Mesenchymal stem cell (in vitro differentiated cells and primary cell): ENCODE data around the gene ZSWIM4.
A peak's percentile ranks its signal among the peaks of the same experiment; 100 is the strongest.

Source experiments
- DNase-seq: peaks from one replicate; pipeline ENCODE4 v3.0.0-alpha.2; 2013
- H2AFZ ChIP-seq: one replicate; pipeline ENCODE4 v1.6.1; 2013; ENCODE audit warnings: low read depth, mild to moderate bottlenecking, control low read depth, inconsistent platforms, low read length, moderate library complexity
- H2AK5ac ChIP-seq: 2 replicates; pipeline ENCODE4 v1.6.1; 2013; ENCODE audit warnings: low read length, moderate library complexity, mild to moderate bottlenecking, inconsistent platforms; ENCODE audit not compliant: severe bottlenecking
- H2BK120ac ChIP-seq: one replicate; pipeline ENCODE4 v1.6.1; 2013; ENCODE audit warnings: low read depth, mild to moderate bottlenecking, inconsistent platforms, low read length, moderate library complexity
- H2BK12ac ChIP-seq, 2 experiments: one replicate each; pipeline ENCODE4 v1.6.1; 2013; ENCODE audit warnings: inconsistent platforms in 2 of 2, low read length in 2 of 2, mild to moderate bottlenecking in 2 of 2, moderate library complexity in 2 of 2, control low read depth in 1 of 2
- H2BK15ac ChIP-seq: one replicate; pipeline ENCODE4 v1.6.1; 2013; ENCODE audit warnings: mild to moderate bottlenecking, low read depth, inconsistent platforms; ENCODE audit not compliant: poor library complexity, severe bottlenecking
- H2BK5ac ChIP-seq: 2 replicates; pipeline ENCODE4 v1.6.1; 2013; ENCODE audit warnings: low read depth, mild to moderate bottlenecking, low read length, control low read depth, inconsistent platforms; ENCODE audit not compliant: poor library complexity, severe bottlenecking
- H3K14ac ChIP-seq, 2 experiments: one replicate each; pipeline ENCODE4 v1.6.1; 2013; ENCODE audit warnings: inconsistent platforms in 2 of 2, low read length in 2 of 2, control low read depth in 1 of 2, mild to moderate bottlenecking in 1 of 2, moderate library complexity in 1 of 2
- H3K18ac ChIP-seq, 2 experiments: one replicate each; pipeline ENCODE4 v1.6.1; 2013; ENCODE audit warnings: inconsistent platforms in 2 of 2, low read length in 2 of 2, control low read depth in 1 of 2, low read depth in 1 of 2, mild to moderate bottlenecking in 1 of 2
- H3K23ac ChIP-seq, 2 experiments: one replicate each; pipeline ENCODE4 v1.6.1; 2013; ENCODE audit warnings: inconsistent platforms in 2 of 2, low read length in 2 of 2, mild to moderate bottlenecking in 2 of 2, moderate library complexity in 2 of 2, control low read depth in 1 of 2
- H3K27ac ChIP-seq: 2 replicates; pipeline ENCODE4 v1.5.1; 2013; ENCODE audit warnings: mild to moderate bottlenecking, moderate library complexity, low read length, control low read depth, inconsistent platforms; ENCODE audit not compliant: poor library complexity, severe bottlenecking
- H3K27me3 ChIP-seq, 2 experiments: 2 replicates each; pipeline versions ENCODE4 v1.6.1 to v1.7.0; 2013; ENCODE audit warnings: low read length in 2 of 2, mild to moderate bottlenecking in 2 of 2, moderate library complexity in 2 of 2, control low read depth in 1 of 2, inconsistent platforms in 1 of 2; ENCODE audit not compliant: control insufficient read depth in 1 of 2, insufficient read depth in 1 of 2
- H3K36me3 ChIP-seq, 2 experiments: 2 replicates each; pipeline versions ENCODE4 v1.6.1 to v1.7.0; 2013; ENCODE audit warnings: low read length in 2 of 2, control low read depth in 1 of 2, inconsistent platforms in 1 of 2, low read depth in 1 of 2, mild to moderate bottlenecking in 1 of 2; ENCODE audit not compliant: insufficient read depth in 2 of 2, control insufficient read depth in 1 of 2
- H3K4ac ChIP-seq, 2 experiments: one replicate each; pipeline ENCODE4 v1.6.1; 2013; ENCODE audit warnings: inconsistent platforms in 2 of 2, low read length in 2 of 2, mild to moderate bottlenecking in 2 of 2, moderate library complexity in 2 of 2, control low read depth in 1 of 2, low read depth in 1 of 2
- H3K4me1 ChIP-seq: 2 replicates; pipeline ENCODE4 v1.6.1; 2013; ENCODE audit warnings: low read depth, low read length, control low read depth; ENCODE audit not compliant: control insufficient read depth, insufficient read depth
- H3K4me2 ChIP-seq: 2 replicates; pipeline ENCODE4 v1.6.1; 2013; ENCODE audit warnings: low read length, mild to moderate bottlenecking, inconsistent platforms; ENCODE audit not compliant: poor library complexity, severe bottlenecking
- H3K4me3 ChIP-seq, 2 experiments: 2 replicates each; pipeline versions ENCODE4 v1.5.1 to v1.7.0; 2013; ENCODE audit warnings: low read length in 2 of 2, mild to moderate bottlenecking in 2 of 2, control low read depth in 1 of 2, low read depth in 1 of 2; ENCODE audit not compliant: insufficient read depth in 1 of 2
- H3K79me1 ChIP-seq: replicated peaks from 2 replicates; pipeline ENCODE4 v1.6.1; 2013; ENCODE audit warnings: mild to moderate bottlenecking, control low read depth, low read length, inconsistent platforms; ENCODE audit not compliant: poor library complexity, severe bottlenecking
- H3K9ac ChIP-seq: 2 replicates; pipeline ENCODE4 v1.7.0; 2013; ENCODE audit warnings: mild to moderate bottlenecking, low read length, moderate library complexity
- H3K9me3 ChIP-seq: 2 replicates; pipeline ENCODE4 v1.7.0; 2013; ENCODE audit warnings: mild to moderate bottlenecking, low read length; ENCODE audit not compliant: control insufficient read depth
- H4K8ac ChIP-seq: one replicate; pipeline ENCODE4 v1.6.1; 2013; ENCODE audit warnings: inconsistent platforms, mild to moderate bottlenecking, low read length, moderate library complexity
- H4K91ac ChIP-seq: one replicate; pipeline ENCODE4 v1.6.1; 2013; ENCODE audit warnings: mild to moderate bottlenecking, low read length, inconsistent platforms
- WGBS: methylation state at CpG from one replicate; pipeline ENCODE4 v1.1.7; 2013; ENCODE audit warnings: mixed read lengths; 5-methylcytosine and 5-hydroxymethylcytosine counted together

Gene ZSWIM4

DNA sequence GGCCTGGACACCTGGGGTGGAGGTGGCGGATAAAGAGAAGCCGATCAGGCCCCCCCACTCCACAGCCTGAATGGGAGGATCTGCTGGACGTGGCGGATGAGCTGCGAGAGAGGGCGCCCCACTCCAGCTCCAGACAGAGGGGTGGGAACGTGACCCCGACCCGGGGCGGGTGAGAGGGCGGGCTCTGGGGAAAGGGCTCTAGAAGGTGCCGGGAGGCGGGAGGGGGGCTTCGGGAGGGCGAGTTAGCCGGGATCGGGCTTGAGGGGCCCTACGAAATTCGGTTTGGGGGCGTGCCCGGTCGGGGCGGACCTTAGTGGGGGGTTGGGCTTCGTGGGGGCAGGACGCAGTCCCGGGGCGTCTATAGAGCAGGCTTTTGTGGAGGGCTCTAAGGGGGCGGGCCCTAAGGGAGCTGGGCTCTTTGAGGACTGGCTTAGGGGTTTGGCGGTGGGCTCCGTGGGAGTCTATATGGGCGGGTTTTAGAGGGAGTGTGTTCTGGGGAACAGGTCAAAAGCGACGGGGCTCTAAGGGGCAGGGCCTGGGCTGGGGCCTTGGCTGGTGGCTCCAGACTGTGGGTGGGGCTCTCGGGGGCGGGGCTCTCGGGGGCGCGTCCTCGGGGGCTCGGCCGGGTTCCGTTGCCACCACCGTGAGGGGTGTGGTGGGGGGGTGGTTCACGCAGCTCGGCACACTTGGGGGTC lies 77.6 kb downstream of the ZSWIM4 start:
- Histone ChIP-seq H2BK120ac (no peak overlapping the region), H3K27me3 (peaks cover 4 to 20% of the 10 kb centered on the region in 2 experiments), H4K8ac (peak overlapping the region; percentile 45), H3K79me1 (peaks cover 1% of the 10 kb centered on the region), H3K4me3 (peak overlapping the region; percentile 41 to 42), H2AK5ac (no peak overlapping the region), H3K4ac (no peak overlapping the region), H2BK15ac (peak overlapping the region; percentile 12), H3K14ac (no peak overlapping the region), H3K36me3 (peaks cover 0 to 2% of the 10 kb centered on the region in 2 experiments), H3K27ac (no peak overlapping the region), H3K9ac (peak overlapping the region; percentile 12), H3K4me1 (peaks cover 7% of the 10 kb centered on the region), H2AFZ (peak overlapping the region; percentile 44), H4K91ac (no peak overlapping the region), H2BK12ac (no peak overlapping the region), H2BK5ac (no peak overlapping the region), H3K23ac (no peak overlapping the region), H3K18ac (peak overlapping the region in 1 of 2 experiments; percentile 68), H3K9me3 (no peaks in the 10 kb centered on the region), H3K4me2 (peak overlapping the region; percentile 76)
- no peak for DNase-seq
- 4% methylated on average over 42 of the region's 45 CpGs for WGBS

- H3K18ac ChIP-seq: no peak overlapping the region
- H2BK5ac ChIP-seq: no peak overlapping the region
- no peak overlapping the region for H2BK12ac ChIP-seq
- H2AFZ ChIP-seq: no peak overlapping the region
- peaks cover 4 to 20% of the 10 kb centered on the region in 2 experiments for H3K27me3 ChIP-seq
- peaks cover 7% of the 10 kb centered on the region for H3K4me1 ChIP-seq
- peak overlapping the region; percentile 64 for H3K9ac ChIP-seq
- no peak overlapping the region for H3K23ac ChIP-seq
- peak overlapping the region in 1 of 2 experiments; percentile 33 for H3K4me3 ChIP-seq
- H3K4ac ChIP-seq: no peak overlapping the region
- peaks cover 0 to 2% of the 10 kb centered on the region in 2 experiments for H3K36me3 ChIP-seq
- no peak overlapping the region for H2BK120ac ChIP-seq
- H3K79me1 ChIP-seq: peaks cover 1% of the 10 kb centered on the region
- H2BK15ac ChIP-seq: peak overlapping the region; percentile 34
- H2AK5ac ChIP-seq: no peak overlapping the region
- no peak overlapping the region for H3K4me2 ChIP-seq
- H3K27ac ChIP-seq: no peak overlapping the region
- no peak for DNase-seq
- 71% methylated on average over 35 of the region's 35 CpGs for WGBS
- H3K14ac ChIP-seq: no peak overlapping the region
- no peaks in the 10 kb centered on the region for H3K9me3 ChIP-seq
- peak overlapping the region; percentile 2 for H4K8ac ChIP-seq
- H4K91ac ChIP-seq: no peak overlapping the region
These were observed 78.7 kb downstream of the ZSWIM4 start for GRCh38 chr19:13873834-13874515.

DNA sequence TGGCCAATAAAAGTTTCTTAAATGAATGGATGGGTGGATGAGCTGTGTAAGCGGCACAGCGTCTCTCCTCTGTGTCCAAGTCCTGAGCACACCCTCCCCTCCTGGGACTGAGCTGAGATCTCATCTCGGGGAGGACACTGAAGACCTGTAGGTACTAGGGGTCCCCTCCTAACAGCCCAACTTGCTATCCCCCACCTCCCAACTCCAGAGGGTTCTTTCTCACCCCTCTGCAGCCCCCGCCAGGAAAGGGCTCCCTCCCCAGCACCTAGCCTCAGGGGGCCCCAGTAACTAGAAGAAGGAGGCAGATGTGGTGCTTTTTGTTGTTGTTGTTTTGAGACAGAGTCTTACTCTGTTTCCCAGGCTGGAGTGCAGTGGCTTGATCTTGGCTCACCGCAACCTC lies 80.6 kb downstream of the ZSWIM4 start:
- no peak overlapping the region for H2AFZ ChIP-seq

GRCh38 chr19:13876834-13877233 lies 81.6 kb downstream of the ZSWIM4 start, which contains the start of gene NANOS3:
Gene NANOS3 (plus strand): TSS chr19:13877134. CDS start chr19:13877249, 115 bp downstream.
- Histone ChIP-seq H3K18ac (no peak within 1 kb of the TSS), H3K9ac (no peak within 1 kb of the TSS), H2BK12ac (no peak within 1 kb of the TSS), H3K27me3 (peaks cover 4 to 20% of the 10 kb centered on the region in 2 experiments), H3K9me3 (no peaks in the 10 kb centered on the region), H2BK5ac (no peak within 1 kb of the TSS), H3K4me3 (peak within 1 kb of the TSS in 1 of 2 experiments; percentile 15), H3K4me1 (peaks cover 21% of the 10 kb centered on the region), H3K23ac (no peak within 1 kb of the TSS), H2BK120ac (no peak within 1 kb of the TSS), H3K79me1 (peaks cover 1% of the 10 kb centered on the region), H3K36me3 (peaks cover 0 to 2% of the 10 kb centered on the region in 2 experiments), H3K27ac (no peak within 1 kb of the TSS), H2AK5ac (no peak within 1 kb of the TSS), H3K14ac (no peak within 1 kb of the TSS), H3K4me2 (no peak within 1 kb of the TSS), H4K91ac (no peak within 1 kb of the TSS), H2BK15ac (peak within 1 kb of the TSS; percentile 26), H3K4ac (no peak within 1 kb of the TSS), H2AFZ (no peak within 1 kb of the TSS), H4K8ac (no peak within 1 kb of the TSS)
- 45% methylated on average over 2 of the region's 5 CpGs for WGBS
- no peak for DNase-seq

More for the DNA sequence above, 80.6 kb downstream of the ZSWIM4 start:
- no peak overlapping the region for H2BK15ac ChIP-seq
- no peak overlapping the region for H3K18ac ChIP-seq
- peaks cover 13% of the 10 kb centered on the region for H3K4me1 ChIP-seq
- no peak overlapping the region for H3K23ac ChIP-seq
- H2BK120ac ChIP-seq: no peak overlapping the region
- no peak overlapping the region for H3K9ac ChIP-seq
- H3K4me2 ChIP-seq: no peak overlapping the region
- peaks cover 0 to 2% of the 10 kb centered on the region in 2 experiments for H3K36me3 ChIP-seq
- no peak for DNase-seq
- H4K8ac ChIP-seq: no peak overlapping the region
- no peak overlapping the region for H4K91ac ChIP-seq
- H3K14ac ChIP-seq: no peak overlapping the region
- H3K9me3 ChIP-seq: no peaks in the 10 kb centered on the region
- no peak overlapping the region for H3K27ac ChIP-seq
- H2AK5ac ChIP-seq: no peak overlapping the region
- no peak overlapping the region for H2BK5ac ChIP-seq
- H3K4me3 ChIP-seq: no peak overlapping the region
- H3K79me1 ChIP-seq: peaks cover 1% of the 10 kb centered on the region
- peaks cover 4 to 20% of the 10 kb centered on the region in 2 experiments for H3K27me3 ChIP-seq
- H3K4ac ChIP-seq: no peak overlapping the region
- H2BK12ac ChIP-seq: no peak overlapping the region
- 95% methylated on average over 4 of the region's 5 CpGs for WGBS
